HG02981 (cell line): ENCODE data around the gene IRF5.

Source experiments
- ATAC-seq: cut with Tn5 transposase; IDR thresholded peaks from one replicate; pipeline ENCODE4 v1.9.1; 2021; ENCODE audit warnings: mild to moderate bottlenecking, moderate library complexity; ENCODE audit not compliant: unreplicated experiment

IRF5 gene

DNA sequence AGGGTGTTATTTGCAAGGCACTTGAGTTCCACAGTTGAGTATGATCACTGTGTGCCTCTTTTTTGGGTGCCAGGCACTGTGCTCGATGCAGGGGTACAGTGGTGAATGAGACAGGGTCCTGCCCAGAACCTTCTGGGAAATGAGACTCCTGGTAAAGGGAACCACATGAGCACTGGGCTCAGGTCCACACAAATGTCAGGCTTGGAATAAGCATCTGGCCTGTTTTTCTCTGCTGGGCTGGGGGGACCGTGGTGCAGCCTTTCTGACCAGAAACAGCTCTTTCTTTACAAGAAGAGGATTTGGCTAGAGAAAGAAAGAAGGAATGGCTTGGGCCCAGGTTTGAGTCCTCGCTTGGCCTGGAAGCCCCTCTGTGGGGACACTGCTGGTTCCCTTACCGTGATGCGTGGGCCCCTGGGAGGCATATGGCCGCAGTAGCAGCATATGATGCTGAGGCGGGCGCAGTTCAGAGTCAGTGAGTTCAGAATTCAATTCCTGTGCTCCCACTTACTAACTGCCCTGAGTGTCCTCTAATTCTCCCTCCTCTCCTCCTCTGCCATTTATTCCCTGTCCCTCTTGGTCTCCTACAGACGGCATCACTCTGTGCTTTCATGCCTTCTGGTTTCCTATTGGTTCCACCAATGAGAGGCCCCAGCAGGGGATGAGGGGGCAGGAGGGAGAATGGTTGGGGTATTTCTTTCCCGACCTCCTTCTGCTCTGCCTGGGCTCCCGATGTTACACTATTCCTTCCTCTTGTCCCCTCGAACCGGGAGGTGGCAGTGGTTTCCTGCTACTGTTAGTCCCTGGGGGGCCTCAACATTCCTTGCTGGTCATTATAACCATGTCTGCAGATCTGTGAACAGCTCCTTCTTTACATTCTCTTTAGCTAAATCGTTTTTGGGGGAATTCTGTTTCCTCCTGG is 17.6 kb upstream of the IRF5 start:
- no peak for ATAC-seq

DNA sequence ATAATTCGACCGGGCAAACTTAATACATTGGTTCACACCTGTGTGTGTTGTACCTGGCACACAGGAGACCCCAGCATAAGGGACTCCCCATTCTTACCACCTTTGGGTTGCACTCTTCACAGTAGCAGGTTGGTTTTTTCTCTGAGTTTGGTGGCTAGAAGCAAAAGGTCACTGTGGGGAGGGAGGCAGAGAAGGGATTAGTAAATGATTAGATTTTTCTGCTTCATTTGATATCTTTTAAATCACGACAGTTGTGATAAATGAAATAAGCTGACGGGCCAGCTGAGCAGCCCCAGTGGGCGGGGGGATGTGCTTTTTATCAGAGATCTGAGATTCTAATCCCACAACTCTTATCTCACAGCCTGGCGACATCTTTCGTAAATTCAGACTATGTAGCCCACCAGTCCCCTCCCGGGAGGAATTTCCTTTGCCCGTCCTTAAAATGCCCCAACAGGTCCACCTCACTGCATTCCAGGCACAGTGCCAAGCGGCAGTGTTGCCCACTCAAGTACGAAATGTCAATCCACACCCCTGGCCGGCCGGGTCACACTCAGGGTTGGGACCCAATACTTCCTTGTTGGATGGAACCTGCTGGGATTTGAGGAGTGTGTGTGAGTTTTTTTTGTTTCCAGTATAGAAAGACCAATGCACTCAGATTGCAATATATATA is 16.7 kb upstream of the IRF5 start:
- ATAC-seq: no peak

DNA sequence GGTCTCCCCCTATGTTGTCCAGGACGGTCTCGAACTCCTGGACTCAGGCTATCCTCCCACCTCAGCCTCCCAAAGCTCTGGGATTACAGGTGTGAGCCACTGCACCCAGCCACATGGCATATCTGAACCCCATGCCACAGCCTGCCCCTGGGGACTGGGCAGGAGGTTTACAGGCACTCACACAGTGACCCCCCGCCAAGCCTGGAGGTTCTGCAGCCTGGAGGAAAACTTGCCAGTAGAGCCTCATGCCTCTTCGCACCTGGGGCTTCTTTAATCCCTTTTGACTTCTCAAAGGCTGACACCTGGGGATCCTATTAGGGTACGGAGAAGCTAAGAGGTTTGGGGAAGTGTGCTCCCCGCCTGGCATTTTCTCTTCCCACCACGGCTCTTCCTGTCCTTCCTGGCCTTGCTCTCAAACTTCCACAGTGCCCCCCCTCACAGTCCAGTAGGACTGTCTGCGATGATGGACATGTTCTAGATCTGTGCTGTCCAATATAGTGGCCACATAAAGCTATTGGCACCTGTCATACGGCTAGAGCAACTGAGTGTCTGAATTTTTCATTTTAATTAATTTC is 15.8 kb upstream of the IRF5 start:
- no peak for ATAC-seq

DNA sequence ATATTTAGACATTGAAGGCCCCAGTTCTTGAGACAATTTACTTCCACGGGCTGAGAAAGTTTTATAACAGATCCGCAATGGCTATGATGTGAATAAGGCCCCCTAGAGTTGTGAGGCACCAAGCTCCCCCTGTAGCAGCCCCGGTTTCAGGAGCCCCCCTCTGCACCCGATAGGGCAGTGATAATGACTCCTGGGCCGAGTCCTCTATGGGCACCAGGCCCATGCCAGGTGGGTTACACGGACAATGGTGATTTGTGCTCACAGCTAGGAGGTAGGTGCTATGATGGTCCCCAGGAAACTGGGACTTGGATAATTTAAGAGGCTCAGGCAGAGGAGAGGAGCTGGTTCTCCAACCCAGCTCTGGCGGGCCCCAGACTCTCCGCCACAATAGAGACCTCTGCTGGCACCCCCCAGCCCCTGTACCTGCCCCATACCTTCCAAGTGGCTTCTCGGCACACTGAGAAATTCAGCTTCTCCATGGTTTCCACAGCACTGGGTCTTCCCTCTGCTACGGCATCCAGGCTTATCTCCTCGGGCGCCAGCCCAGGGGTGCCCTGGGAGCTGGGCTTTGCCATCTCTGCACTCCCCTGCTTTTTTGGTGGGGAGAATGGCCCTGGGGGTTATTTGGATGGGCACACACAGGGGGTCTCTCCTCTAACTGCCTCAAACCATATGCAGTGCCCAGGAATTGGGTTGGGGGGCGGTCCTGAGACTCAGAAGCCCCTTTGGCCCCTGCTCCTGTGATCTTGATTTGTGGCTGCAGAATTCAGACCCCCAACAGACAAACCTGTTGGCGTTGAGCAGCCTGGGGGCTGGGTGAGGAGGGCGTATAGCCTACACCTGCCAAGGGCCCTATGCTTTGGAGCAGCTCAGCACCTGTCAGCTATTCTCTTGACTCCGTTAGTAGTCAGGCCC is 15.0 kb upstream of the IRF5 start:
- ATAC-seq: no peak

DNA sequence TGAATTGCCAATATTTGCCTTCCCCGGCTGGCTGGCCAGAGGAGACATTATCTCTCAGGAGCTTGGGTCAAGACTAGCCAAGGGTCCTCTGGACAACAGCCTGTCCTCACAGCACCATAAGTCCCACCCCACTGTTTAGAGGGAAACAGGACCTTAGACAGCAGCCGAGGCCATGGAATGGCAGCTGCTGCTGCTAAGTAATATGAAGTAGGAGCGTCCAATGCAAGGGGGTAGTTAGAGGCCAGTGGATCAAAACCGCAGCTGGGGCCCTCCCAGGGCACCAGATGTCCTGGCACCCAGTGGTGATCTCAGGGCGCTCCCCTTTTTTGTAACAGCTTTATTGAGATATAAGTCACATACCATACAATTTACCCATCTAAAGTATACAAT is 14.3 kb upstream of the IRF5 start:
- ATAC-seq: no peak

DNA sequence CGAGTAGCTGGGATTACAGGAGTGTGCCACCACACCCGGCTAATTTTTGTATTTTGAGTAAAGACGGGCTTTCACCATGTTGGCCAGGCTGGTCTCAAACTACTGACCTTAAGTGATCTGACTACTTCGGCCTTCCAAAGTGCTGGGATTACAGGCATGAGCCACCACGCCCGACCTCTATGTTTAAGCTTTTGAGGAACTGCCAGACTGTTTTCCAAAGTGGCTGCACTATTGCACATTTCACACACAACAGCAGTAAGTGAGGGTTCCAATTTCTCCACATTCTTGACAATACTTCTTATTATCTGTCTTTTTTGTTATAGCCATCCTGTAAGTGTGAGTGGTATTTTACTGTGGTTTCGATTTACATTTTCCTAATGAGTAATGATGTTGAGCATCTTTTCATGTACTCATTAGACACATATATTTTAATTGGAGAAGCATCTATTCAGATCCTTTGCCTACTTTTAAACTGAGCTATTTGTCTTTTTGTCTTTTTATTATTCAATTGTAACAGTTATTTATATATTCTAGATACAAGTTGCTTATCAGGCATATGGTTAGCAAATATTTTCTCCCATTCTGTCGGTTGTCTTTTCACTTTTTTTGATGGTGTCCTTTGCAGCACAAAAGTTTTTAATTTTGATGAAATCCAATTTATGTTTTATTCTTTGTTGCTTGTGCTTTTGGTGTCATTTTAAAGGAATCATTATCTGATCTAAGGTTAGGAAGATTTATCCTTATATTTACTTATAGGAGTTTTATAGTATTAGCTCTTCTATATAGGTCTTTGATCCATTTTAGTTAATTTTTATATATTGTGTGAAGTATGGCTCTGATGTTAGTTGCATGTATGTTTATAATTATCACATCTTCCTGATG is 12.8 kb upstream of the IRF5 start:
- no peak for ATAC-seq

DNA sequence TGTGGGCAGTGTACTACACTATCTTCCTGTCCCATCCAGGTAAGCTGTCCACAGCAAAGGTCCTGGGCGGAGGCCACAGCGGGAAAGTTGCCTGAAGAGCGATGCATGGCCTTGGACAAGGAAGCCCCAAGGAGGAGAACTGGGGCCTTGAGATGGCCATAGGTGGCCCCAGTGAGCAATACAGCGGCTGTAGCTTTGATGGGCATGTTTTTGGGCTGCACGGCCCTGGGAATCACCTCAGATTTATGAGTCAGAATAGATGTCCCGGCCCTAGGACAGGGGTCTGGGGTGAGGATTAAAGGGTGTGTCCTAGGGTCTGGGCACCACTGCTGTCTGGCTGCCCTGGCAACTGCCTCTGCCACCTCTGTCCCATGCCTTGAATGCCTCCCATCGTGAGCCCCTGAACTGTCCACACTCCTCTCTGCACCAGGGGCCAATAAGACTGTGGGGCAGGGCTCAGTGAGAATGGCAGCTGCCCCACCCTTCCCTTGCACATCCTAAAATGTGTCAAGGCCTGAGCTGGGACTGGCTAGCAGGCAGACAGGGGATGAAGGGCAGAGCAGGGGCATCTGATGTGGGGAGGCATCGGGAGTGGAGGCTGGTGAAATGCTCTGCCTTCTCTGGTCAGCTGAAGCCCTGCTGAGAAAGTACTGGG is 9.4 kb upstream of the IRF5 start:
- no peak for ATAC-seq

DNA sequence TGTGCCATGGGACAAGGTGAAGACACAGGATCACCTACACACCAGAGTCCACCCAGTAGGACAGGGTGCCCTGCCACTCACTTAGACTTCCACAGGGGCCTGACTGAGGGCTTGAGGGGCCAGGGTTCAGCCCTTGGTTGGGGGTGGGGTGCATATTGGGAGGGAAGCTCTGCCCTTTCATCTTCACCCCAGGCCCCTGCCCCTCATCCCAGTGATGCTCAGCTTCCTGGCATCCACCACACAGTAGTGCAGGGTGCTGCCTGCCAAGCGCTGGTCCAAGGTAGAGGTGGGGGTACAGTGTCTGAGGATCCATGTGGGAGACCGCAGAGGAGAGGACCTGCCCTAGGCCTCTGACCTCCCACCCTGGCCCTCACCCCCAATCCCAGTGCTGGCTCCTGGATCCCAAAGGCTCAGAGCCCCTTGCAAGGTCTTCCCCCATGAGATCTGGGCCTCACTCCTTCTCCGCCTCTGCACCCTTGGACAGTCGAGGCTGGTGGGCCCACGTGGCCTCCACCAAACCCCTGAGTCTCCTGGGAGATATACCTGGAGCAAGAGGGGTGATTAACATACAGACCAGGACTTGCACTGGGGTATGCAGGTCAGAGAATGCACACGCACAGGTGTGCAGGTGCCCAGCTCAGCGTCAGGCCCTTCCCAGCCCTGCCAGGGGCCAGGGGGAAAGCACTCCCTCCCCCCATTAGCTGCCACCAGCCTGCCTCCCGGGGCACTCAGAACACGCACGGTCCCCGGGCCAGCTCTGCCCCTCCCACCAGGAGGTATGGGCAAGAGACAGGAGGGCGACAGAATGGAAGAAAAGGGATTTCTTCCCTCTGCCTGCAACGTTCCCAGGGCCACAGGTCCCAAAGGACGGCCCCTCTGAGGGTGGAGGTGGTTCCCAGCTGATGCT is 8.6 kb upstream of the IRF5 start:
- ATAC-seq: no peak

DNA sequence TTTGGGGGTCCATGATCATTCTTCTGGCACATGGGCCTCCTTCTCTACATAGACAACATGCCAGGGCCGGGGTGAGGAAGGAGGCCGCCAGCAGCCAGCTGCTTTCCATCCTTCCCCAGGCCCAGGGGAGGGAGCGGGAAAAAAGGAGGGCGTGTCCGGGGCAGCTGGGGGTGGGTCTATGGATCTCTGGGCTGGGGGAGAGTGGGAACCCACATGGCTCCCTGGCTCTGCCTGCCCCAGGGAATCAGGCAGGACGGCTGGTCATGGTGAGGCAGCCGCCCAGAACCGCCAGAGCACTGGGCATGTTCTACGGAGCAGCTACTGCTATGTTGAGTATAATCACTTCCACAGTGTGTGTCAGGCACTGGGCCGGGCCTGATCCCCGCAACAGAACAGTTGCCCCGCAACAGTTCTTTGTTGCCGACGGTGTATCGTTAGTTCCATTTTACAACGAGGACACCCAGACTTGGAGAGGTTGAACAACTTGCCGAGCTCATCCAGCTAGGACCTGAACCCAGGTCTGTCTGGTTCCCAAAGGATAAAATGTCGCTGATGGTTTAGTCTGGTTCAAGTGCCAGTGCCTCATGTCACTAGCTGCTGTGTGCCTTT is 6.4 kb upstream of the IRF5 start:
- ATAC-seq: no peak

DNA sequence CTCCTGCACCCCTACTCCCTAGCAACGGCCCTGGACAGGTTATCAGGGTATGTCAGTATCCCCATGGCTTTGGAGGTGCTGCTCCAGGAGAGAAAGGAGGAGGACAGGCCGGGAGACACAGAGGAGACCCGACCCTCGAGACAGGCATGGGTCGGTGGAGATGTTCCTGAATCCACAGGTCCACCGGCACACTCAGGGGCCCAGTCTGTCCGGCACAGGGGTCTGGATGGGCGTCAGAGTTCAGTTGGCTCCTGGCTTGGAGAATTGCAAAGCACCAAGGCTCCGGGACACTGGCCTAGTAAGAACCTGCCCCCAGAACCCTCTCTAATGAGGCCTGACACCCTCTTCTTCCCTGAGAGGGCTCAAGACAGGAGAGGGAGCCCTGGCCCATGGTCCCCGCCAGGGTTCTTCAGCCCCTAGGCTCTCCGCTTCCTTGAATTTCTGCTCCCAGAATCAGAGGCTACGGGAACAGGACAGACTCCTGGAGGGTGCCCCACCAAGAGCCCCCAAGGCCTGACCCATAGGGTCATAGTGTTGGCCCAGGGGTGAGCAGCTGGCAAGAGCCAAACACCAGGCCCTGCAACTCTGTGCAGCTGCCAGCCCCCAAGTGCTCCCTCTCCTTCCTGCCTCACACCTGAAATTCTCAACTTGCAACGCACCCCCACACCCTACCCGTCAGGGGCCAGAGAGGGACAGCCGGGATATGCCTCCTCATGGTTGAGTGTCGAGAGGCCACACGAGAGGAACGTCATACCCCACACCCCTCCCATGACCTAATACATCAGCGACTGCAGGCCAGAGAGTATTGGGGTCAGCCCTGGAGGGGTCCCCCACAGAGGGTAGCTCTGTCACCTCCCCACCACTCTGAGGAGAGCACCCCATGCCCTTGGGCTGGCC is 5.5 kb upstream of the IRF5 start:
- ATAC-seq: no peak

DNA sequence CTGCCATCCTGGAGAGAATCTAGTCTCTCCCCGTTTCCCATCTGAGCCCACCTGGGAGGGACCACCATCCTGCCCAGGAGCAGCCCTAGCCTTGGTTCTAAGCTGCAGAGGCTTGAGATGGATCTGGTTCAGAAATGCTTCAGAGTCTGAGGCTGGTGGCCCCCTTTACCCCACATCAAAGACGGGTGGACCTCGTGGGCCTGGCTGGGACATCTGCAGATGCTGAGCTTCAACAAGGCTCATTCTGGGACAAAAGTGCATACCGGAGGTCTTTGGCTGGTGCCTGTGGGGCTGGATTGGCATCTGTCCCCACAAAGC is 4.9 kb upstream of the IRF5 start:
- ATAC-seq: no peak

DNA sequence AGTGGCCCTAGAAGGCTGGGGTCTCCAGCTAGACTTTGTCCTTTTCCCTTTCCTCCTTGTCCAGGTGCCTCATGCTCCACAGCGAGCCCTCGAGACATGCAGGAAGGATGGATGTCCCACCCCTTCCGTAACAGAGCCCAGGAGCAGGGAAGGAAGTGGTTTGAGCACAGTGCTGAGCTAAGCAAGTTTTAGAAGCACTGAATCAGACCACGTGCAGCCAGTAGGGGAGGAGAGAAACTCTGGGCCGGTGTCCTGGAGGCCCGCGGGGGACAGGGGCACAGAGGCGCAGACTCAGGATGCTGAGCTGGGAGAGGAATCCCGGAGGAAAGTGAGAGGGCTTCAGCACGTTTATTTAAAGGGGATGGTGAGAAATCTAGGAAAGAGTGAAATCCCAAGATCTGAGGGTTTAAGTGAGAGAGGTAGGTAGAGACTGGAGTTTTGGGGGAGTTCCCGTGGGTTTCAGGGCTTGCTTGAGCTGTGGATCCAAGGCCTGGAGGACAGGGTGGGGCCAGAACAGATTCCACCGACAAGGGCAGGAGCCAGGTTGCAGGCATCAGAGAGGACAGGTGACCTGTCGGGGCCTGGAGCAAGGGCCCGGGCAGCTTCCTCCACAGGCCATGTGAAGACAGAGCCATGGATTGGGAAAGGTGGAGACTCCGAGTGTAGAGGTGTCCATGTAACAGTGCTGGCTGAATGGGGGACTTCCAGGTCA is 4.4 kb upstream of the IRF5 start:
- peak; percentile 30 for ATAC-seq

DNA sequence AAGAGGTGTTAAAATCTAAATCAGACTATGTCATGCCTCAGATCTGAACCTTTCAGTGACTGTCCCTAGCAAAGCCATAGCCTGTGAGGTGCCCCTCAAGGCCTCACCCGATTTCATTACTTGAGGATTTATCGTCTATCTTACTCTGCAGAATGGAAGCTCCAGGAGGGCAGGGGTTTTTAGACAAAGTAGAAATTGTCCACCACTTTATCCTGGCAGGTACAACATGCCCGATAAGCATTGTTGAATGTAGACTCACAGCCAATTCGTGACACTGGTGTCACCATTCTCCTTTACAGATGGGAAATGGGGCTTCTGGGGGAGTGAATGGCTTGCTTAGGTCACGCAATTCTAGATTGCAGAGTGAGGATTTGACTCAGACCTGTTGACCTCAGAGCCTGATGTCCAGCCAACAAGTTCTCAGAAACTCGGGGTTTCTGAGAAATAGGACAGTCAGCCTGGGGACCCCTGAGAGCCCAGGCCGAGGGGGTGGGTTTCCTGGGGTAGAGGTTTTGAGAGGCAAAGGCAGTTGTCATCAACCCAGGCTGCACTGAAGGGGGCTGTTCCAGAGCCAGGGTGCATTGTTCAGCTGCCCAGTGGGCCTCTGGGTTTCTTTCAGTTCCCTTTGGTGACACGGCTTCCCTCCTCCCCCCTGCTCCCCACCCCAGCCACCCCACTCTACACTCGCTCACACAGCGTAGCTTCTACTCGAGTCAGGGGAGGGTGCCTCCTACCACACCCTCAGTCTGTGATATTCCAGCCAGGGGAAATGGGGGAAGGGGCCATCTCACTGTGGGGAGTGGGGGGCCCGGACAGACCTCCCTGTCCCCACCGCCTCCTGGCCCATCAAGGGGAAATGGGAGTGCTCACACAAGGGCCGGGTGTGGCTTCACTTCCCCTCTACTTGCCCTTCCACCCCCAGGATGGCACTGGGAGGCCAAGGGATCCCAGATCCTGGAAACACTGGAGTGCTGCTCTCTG is 3.1 kb upstream of the IRF5 start:
- ATAC-seq: peak; percentile 38

DNA sequence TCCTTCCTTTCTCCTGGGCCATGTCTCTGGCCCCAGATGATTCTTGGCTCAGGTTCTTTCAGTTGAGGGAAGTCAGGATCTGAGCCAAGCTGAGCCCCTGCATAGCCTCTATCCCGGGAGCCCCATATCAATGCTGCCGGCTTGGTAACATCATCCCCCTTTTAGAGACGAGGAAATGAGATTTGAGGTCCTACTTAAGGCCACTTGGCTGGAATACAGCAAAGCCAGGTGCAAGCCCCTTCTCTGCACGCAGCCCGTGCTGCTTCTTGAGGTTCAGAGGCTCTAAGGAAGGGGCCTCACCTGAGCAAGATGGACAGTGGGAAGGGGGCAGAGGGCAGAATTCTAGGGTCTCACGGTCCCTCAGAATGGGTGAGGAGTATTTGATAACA is 2.4 kb upstream of the IRF5 start:
- no peak for ATAC-seq

DNA sequence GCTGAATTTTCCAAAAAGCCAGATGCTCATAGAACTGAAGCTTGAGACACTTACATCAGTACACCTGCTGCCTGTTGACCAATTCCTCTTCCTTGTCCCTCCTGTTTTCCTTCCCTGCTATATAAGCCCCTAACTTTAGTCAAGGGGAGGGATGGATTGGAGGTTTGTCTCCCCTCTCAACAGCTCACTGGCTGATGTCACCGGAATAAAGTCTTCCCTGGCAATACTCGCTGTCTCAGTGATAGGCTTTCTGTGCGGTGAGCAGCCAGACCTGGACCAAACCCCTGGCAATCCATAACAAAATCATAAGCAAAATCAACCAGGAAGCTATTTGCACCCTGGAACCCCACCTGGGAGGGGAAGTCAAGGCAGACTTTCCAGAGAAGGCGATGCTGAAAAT is 929 bp upstream of the IRF5 start:
- ATAC-seq: no peak

DNA sequence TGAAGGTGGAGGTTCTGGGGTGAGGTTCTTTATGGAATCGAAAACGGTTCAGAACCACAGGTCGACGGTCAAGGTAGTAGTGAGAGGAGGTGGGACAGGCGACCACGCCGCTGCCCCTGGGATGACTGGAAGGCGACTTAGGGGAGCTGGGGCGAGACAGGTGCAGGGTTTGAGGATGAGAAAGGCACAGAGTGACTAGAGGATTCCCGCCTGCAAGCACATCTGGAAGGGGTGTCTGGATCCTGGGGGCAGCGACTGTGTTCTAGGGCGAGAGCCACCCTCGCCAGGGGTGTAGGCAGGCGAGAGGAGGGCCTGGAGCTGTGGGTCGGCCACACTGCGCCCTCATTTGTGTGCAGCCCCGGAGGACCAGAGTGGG is 468 bp upstream of the IRF5 start:
- ATAC-seq: no peak
